Small intestine (tissue), 7 donors: ENCODE measurements around the gene CTTNBP2. TPM values are rescaled to one million over a fixed set of nuclear protein-coding genes. Genes with fewer than 3 reads are reported as not detected.
A peak's percentile ranks its signal among the peaks of the same experiment; 100 is the strongest.

Source experiments
- DNase-seq, 2 donors: peaks; one replicate each; pipeline versions ENCODE4 v3.0.0 to v3.0.0-alpha.2; 2013
- FAIRE-seq: peaks from 2 replicates; lab custom pipeline; 2012; peaks lifted over from hg19 to GRCh38; lab: Jason Lieb, UNC
- H3K27ac ChIP-seq, 3 donors: one replicate each; pipeline ENCODE4 v1.5.1; 2013; ENCODE audit warnings: low read length in 2 of 3, mild to moderate bottlenecking in 2 of 3, control low read depth in 1 of 3, inconsistent platforms in 1 of 3, low read depth in 1 of 3, moderate library complexity in 1 of 3
- H3K27me3 ChIP-seq, 3 donors: one replicate each; pipeline ENCODE4 v1.6.1; 2013; ENCODE audit warnings: low read length in 3 of 3, inconsistent platforms in 1 of 3; ENCODE audit not compliant: control insufficient read depth in 3 of 3, insufficient read depth in 3 of 3
- H3K36me3 ChIP-seq, 3 donors: one replicate each; pipeline ENCODE4 v1.6.1; 2013; ENCODE audit warnings: low read length in 3 of 3, inconsistent platforms in 1 of 3, low read depth in 1 of 3, mild to moderate bottlenecking in 1 of 3, moderate library complexity in 1 of 3; ENCODE audit not compliant: control insufficient read depth in 3 of 3, insufficient read depth in 2 of 3
- H3K4me1 ChIP-seq, 3 donors: one replicate each; pipeline ENCODE4 v1.6.1; 2013; ENCODE audit warnings: low read length in 2 of 3, inconsistent platforms in 1 of 3, low read depth in 1 of 3, mild to moderate bottlenecking in 1 of 3, moderate library complexity in 1 of 3; ENCODE audit not compliant: control insufficient read depth in 3 of 3, insufficient read depth in 2 of 3
- H3K4me3 ChIP-seq, 3 donors: one replicate each; pipeline ENCODE4 v1.5.1; 2013; ENCODE audit warnings: low read length in 3 of 3, control low read depth in 1 of 3, inconsistent platforms in 1 of 3, low read depth in 1 of 3, mild to moderate bottlenecking in 1 of 3, moderate library complexity in 1 of 3
- H3K9me3 ChIP-seq, 2 donors: one replicate each; pipeline ENCODE4 v1.6.1; 2013; ENCODE audit warnings: low read depth in 1 of 2, low read length in 1 of 2; ENCODE audit not compliant: control insufficient read depth in 2 of 2, insufficient read depth in 1 of 2
- whole genome bisulfite sequencing, 3 donors: extraction: QIAGEN DNeasy Blood & Tissue Kit; methylation state at CpG; one replicate each; pipeline ENCODE4 v1.1.7; 2013; 5-methylcytosine and 5-hydroxymethylcytosine counted together
- polyA plus RNA-seq, 4 donors: library from polyadenylated mRNA; stranded (reverse) in 3 of 4; unstranded in 1 of 4; fragments of 200-250 nt in 3 of 4; fragments of 120-200 nt in 1 of 4; gene quantifications; one replicate each; pipeline versions ENCODE4 v1.2.1 to v1.2.3, GENCODE V29; 2013
- donor health status: healthy with polysubstance abuse.
- donor health status: control.
- donor health status: control.
- donor health status: Bipolar disorder and iron deficiency.
- donor health status: healthy.

CTTNBP2 gene
- polyA plus RNA-seq, 4 donors: 0.45 to 2.7 (median 2.2) TPM

DNA sequence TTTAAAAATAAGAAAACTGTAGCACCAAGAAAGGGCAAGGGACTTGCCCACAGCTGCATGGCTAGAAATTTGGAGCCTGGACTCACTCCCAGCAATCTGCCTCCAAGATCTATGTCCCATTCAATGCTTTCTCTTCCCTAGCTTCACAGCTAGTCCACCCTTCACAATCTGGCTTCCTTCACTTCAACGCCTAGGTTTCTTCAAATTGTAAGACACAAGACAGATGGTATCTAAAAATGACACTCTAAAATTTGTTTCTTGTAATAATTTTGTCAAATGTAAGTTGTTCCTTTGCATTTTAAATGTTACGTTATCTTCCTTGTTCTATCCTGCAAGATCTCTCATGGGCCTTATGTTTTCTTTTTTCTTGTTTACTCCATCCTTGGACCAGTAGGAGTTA, 48.6 kb downstream of the CTTNBP2 start:
- H3K36me3 ChIP-seq: no peaks in the 10 kb centered on the region
- FAIRE-seq (no peak), DNase-seq (no peak)
- H3K9me3 ChIP-seq: no peaks in the 10 kb centered on the region
- H3K27me3 ChIP-seq: no peaks in the 10 kb centered on the region
- no peak overlapping the region for H3K27ac ChIP-seq
- 88 to 93% (median 92%) methylated on average over 2 of the region's 2 CpGs for WGBS, 3 donors
- no peak overlapping the region for H3K4me3 ChIP-seq
- peaks cover 0 to 6% (median 6%) of the 10 kb centered on the region in 3 donors for H3K4me1 ChIP-seq

DNA sequence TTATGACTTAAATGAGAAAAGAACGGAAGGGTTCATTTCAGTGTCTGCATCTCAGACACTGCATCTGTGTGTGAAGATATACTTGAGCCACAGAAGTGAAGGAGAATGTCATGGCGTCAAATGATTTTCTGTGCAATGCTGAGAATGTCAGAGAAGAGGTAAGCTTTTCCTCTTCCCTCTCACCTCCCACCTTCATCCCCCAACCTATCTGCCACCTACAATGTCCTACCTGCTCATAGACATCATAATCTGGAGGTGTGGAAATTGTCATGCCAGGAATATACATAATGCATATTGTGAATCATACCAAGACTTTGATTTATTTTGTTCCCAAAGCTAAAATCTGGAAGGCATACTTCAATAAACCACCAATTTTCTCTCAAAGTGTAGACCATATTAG, 53.7 kb downstream of the CTTNBP2 start:
- FAIRE-seq (no peak), DNase-seq (no peak)
- 86 to 94% (median 92%) methylated on average over 2 of the region's 2 CpGs for WGBS, 3 donors
- H3K36me3 ChIP-seq: no peaks in the 10 kb centered on the region
- no peak overlapping the region for H3K4me3 ChIP-seq
- no peaks in the 10 kb centered on the region for H3K27me3 ChIP-seq
- H3K27ac ChIP-seq: no peak overlapping the region
- H3K9me3 ChIP-seq: no peaks in the 10 kb centered on the region
- no peaks in the 10 kb centered on the region for H3K4me1 ChIP-seq

- DNase-seq (no peak), FAIRE-seq (no peak)
- no peaks in the 10 kb centered on the region for H3K9me3 ChIP-seq
- no peak overlapping the region for H3K4me3 ChIP-seq
- H3K36me3 ChIP-seq: no peaks in the 10 kb centered on the region
- no peaks in the 10 kb centered on the region for H3K27me3 ChIP-seq
- WGBS, 3 donors: 92 to 97% (median 96%) methylated on average over 2 of the region's 2 CpGs
- H3K4me1 ChIP-seq: no peaks in the 10 kb centered on the region
- H3K27ac ChIP-seq: no peak overlapping the region
These were observed 55.0 kb downstream of the CTTNBP2 start for GRCh38 chr7:117818232-117818631.

DNA sequence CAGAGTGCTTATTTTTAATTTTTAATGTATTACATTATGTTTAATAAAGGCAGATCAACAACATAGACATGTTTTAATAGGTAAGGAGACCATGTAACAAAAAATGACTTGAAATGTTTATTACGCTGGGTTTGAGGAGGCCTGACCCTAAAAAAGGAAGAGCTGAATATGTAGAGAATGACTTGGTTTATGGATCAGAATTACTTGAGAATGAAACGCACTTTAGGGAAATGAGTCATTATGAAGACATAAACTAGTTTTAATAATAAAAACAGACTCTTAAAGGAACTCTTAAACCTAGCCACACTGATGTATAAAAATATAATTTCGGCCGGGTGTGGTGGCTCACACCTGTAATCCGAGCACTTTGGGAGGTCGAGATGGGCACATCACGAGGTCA, 56.5 kb downstream of the CTTNBP2 start:
- DNase-seq (no peak), FAIRE-seq (no peak)
- Histone ChIP-seq H3K4me3 (no peak overlapping the region), H3K9me3 (no peaks in the 10 kb centered on the region), H3K4me1 (no peaks in the 10 kb centered on the region), H3K27me3 (no peaks in the 10 kb centered on the region), H3K27ac (no peak overlapping the region), H3K36me3 (no peaks in the 10 kb centered on the region)
- 64 to 79% (median 78%) methylated on average over 7 of the region's 7 CpGs for WGBS, 3 donors

DNA sequence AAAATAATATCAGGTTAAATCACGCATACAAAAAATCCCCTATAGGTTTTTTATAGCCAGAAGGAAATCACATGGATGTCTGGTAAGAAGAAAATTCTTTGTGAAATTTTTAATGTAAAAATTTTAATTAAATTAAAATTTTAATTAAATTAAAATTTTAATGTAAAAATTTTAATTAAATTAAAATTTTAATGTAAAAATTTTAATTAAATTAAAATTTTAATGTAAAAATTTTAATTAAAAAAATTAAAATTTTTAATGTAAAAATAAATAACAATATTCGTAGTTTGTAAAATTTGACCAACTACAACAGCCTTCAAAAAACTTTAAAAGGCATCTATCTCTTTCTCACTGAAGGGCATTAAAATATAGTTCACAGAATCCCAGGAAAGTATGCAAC, 61.5 kb downstream of the CTTNBP2 start:
- Histone ChIP-seq H3K9me3 (no peaks in the 10 kb centered on the region), H3K36me3 (no peaks in the 10 kb centered on the region), H3K4me3 (no peak overlapping the region), H3K27ac (no peak overlapping the region), H3K27me3 (no peaks in the 10 kb centered on the region), H3K4me1 (peaks cover 0 to 5% (median 0%) of the 10 kb centered on the region in 3 donors)
- DNase-seq: no peak
- FAIRE-seq: peak; percentile 98
- 94 to 100% (median 94%) methylated on average over 2 of the region's 2 CpGs for WGBS, 3 donors

GRCh38 chr7:117810642-117811512, 62.4 kb downstream of the CTTNBP2 start:
- H3K36me3 ChIP-seq: no peaks in the 10 kb centered on the region
- WGBS, 3 donors: 61 to 74% (median 66%) methylated on average over 6 of the region's 6 CpGs
- FAIRE-seq (no peak), DNase-seq (no peak)
- H3K4me3 ChIP-seq: no peak overlapping the region
- no peaks in the 10 kb centered on the region for H3K9me3 ChIP-seq
- peaks cover 0 to 5% (median 0%) of the 10 kb centered on the region in 3 donors for H3K4me1 ChIP-seq
- H3K27me3 ChIP-seq: no peaks in the 10 kb centered on the region
- no peak overlapping the region for H3K27ac ChIP-seq

GRCh38 chr7:117809958-117810357, 63.3 kb downstream of the CTTNBP2 start:
- Histone ChIP-seq H3K27me3 (no peaks in the 10 kb centered on the region), H3K9me3 (no peaks in the 10 kb centered on the region), H3K4me1 (peaks cover 0 to 5% (median 0%) of the 10 kb centered on the region in 3 donors), H3K27ac (peak overlapping the region in 1 of 3 donors; percentile 18), H3K4me3 (no peak overlapping the region), H3K36me3 (no peaks in the 10 kb centered on the region)
- WGBS, 3 donors: 22 to 65% (median 26%) methylated on average over 3 of the region's 3 CpGs
- FAIRE-seq (no peak), DNase-seq (peak; percentile 75 to 76)

- no peak overlapping the region for H3K27ac ChIP-seq
- H3K4me1 ChIP-seq: peaks cover 0 to 5% (median 0%) of the 10 kb centered on the region in 3 donors
- no peaks in the 10 kb centered on the region for H3K27me3 ChIP-seq
- no peaks in the 10 kb centered on the region for H3K36me3 ChIP-seq
- FAIRE-seq: no peak
- WGBS, 3 donors: 47 to 65% (median 50%) methylated on average over 2 of the region's 2 CpGs
- no peak overlapping the region for H3K4me3 ChIP-seq
- peak in 1 of 2 donors; percentile 43 for DNase-seq
- no peaks in the 10 kb centered on the region for H3K9me3 ChIP-seq
These were observed 64.1 kb downstream of the CTTNBP2 start for GRCh38 chr7:117808910-117809705.
